GM23338 (cell line): ENCODE results near the gene CDHR4.

Experiments used
- CREB1 ChIP-seq: fragments of 250-450 bp; sonication (Bioruptor Pico); IDR thresholded peaks from 2 replicates; pipeline ENCODE4 v1.5.0; 2020; ENCODE audit warnings: low read depth, mild to moderate bottlenecking, moderate library complexity
- CTCF ChIP-seq, 2 experiments: fragments of 200-600 bp in 1 of 2; sonication (generic) in 1 of 2; conservative IDR thresholded peaks; 2 replicates each; pipeline versions ENCODE4 v1.5.1 to v1.6.1; 2016 to 2017; ENCODE audit warnings: antibody characterized with exemption in 2 of 2, low read depth in 2 of 2, mild to moderate bottlenecking in 2 of 2, moderate library complexity in 1 of 2
- EZH2 ChIP-seq: fragments of 200-600 bp; sonication (generic); IDR thresholded peaks from one replicate; pipeline ENCODE4 v1.8.0; 2017; ENCODE audit warnings: antibody characterized with exemption, mild to moderate bottlenecking, low read depth; ENCODE audit not compliant: unreplicated experiment
- EZH2phosphoT487 ChIP-seq: fragments of 200-600 bp; sonication (generic); IDR thresholded peaks from one replicate; pipeline ENCODE4 v1.8.1; 2018; ENCODE audit warnings: antibody characterized with exemption; ENCODE audit not compliant: unreplicated experiment
- JUNB ChIP-seq: IDR thresholded peaks from one replicate; pipeline ENCODE4 v1.6.1; 2016; ENCODE audit warnings: antibody characterized with exemption; ENCODE audit not compliant: unreplicated experiment
- NANOG ChIP-seq: IDR thresholded peaks from 2 replicates; pipeline ENCODE4 v1.6.1; 2016; ENCODE audit warnings: antibody characterized with exemption, borderline replicate concordance
- POLR2AphosphoS5 ChIP-seq: IDR thresholded peaks from 2 replicates; pipeline ENCODE4 v1.6.1; 2016; ENCODE audit warnings: antibody characterized with exemption, low read depth
- REST ChIP-seq: IDR thresholded peaks from one replicate; pipeline ENCODE4 v1.6.1; 2018; ENCODE audit warnings: antibody characterized with exemption; ENCODE audit not compliant: unreplicated experiment
- STAT1 ChIP-seq: IDR thresholded peaks from one replicate; pipeline ENCODE4 v1.6.1; 2016; ENCODE audit warnings: antibody characterized with exemption; ENCODE audit not compliant: unreplicated experiment
- ZNF114 ChIP-seq: fragments of 250-450 bp; sonication (Bioruptor Pico); IDR thresholded peaks from 2 replicates; pipeline ENCODE4 v1.5.0; 2020; ENCODE audit warnings: mild to moderate bottlenecking, moderate library complexity

- TF ChIP-seq CTCF (conservative IDR thresholded peaks at IDR 0.05; ENCODE audit: low read depth in 2 of 2) (no peak), REST (no peak), POLR2AphosphoS5 (no peak), JUNB (no peak), EZH2phosphoT487 (no peak), ZNF114 (CRISPR knock-in tag) (no peak), EZH2 (no peak), CREB1 (CRISPR knock-in tag) (no peak), STAT1 (no peak), NANOG (no peak)
Observed at GRCh38 chr3:49813497-49814174, 14.0 kb upstream of the CDHR4 start, which contains the start of gene UBA7.
